H1 (cell line): ENCODE data around the gene SRSF2. TPM values are rescaled to one million over a fixed set of nuclear protein-coding genes. Genes with fewer than 3 reads are reported as not detected.

Experiments used
- CTCF ChIA-PET: fragments of 300-600 bp; sonication (Branson Sonifier 250); formaldehyde crosslinking; loops from one replicate; lab custom pipeline; 2021; ENCODE audit not compliant: partially characterized antibody; lab: Charles Lee
- POLR2A ChIA-PET: fragments of 300-600 bp; sonication (Branson Sonifier 250); formaldehyde crosslinking; loops from one replicate; lab custom pipeline; 2021; ENCODE audit warnings: inconsistent platforms; ENCODE audit not compliant: partially characterized antibody; lab: Charles Lee
- DNase-seq, 2 experiments: peaks; one replicate each; pipeline versions ENCODE4 v3.0.0 to v3.0.0-alpha.2; 2010 to 2022; ENCODE audit warnings: low spot score in 2 of 2, low read depth in 1 of 2, mixed read lengths in 1 of 2
- FAIRE-seq: peaks from 2 replicates; lab custom pipeline; 2011; peaks lifted over from hg19 to GRCh38; lab: Jason Lieb, UNC
- H2AFZ ChIP-seq: 2 replicates; pipeline ENCODE4 v1.8.1; 2012; ENCODE audit warnings: low read length, inconsistent platforms
- H2AK5ac ChIP-seq: 2 replicates; pipeline ENCODE4 v1.6.1; 2013; ENCODE audit warnings: low read depth, low read length
- H2BK120ac ChIP-seq: replicated peaks from 2 replicates; pipeline ENCODE3; 2013; ENCODE audit warnings: low read depth, low read length, inconsistent platforms
- H2BK12ac ChIP-seq: 2 replicates; pipeline ENCODE4 v1.6.1; 2013; ENCODE audit warnings: low read depth, low read length
- H2BK15ac ChIP-seq: 2 replicates; pipeline ENCODE4 v1.6.1; 2013; ENCODE audit warnings: low read length
- H2BK20ac ChIP-seq: 2 replicates; pipeline ENCODE4 v1.6.1; 2013; ENCODE audit warnings: low read length
- H2BK5ac ChIP-seq: 2 replicates; pipeline ENCODE4 v1.6.1; 2013; ENCODE audit warnings: low read depth, low read length
- H3K14ac ChIP-seq: 2 replicates; pipeline ENCODE4 v1.6.1; 2013; ENCODE audit warnings: inconsistent platforms; ENCODE audit not compliant: insufficient read length
- H3K18ac ChIP-seq: 2 replicates; pipeline ENCODE4 v1.6.1; 2013; ENCODE audit warnings: low read length; ENCODE audit errors: extremely low read depth
- H3K23ac ChIP-seq: 2 replicates; pipeline ENCODE4 v1.6.1; 2013; ENCODE audit warnings: inconsistent platforms; ENCODE audit not compliant: insufficient read length
- H3K23me2 ChIP-seq: 2 replicates; pipeline ENCODE4 v1.6.1; 2013; ENCODE audit warnings: low read depth, low read length
- H3K27ac ChIP-seq: 2 replicates; pipeline ENCODE4 v1.6.1; 2011; ENCODE audit warnings: low read depth, low read length, inconsistent platforms
- H3K27me3 ChIP-seq, 4 experiments: replicated peaks in 1 of 4; 1 replicate in 1 of 4; 2 replicates in 3 of 4; pipeline versions ENCODE4 v1.6.1 to v1.8.1; 2011 to 2013; ENCODE audit warnings: low read length in 3 of 4, mild to moderate bottlenecking in 3 of 4, inconsistent platforms in 2 of 4, mixed read lengths in 2 of 4, moderate library complexity in 1 of 4; ENCODE audit not compliant: control insufficient read depth in 3 of 4, insufficient read depth in 3 of 4; ENCODE audit errors: extremely low read depth in 1 of 4
- H3K36me3 ChIP-seq, 4 experiments: 2 replicates each; pipeline versions ENCODE4 v1.6.1 to v1.8.1; 2011 to 2013; ENCODE audit warnings: mild to moderate bottlenecking in 4 of 4, low read length in 3 of 4, moderate library complexity in 2 of 4, control low read depth in 1 of 4, inconsistent platforms in 1 of 4; ENCODE audit not compliant: insufficient read depth in 4 of 4, control insufficient read depth in 2 of 4
- H3K4ac ChIP-seq: replicated peaks from 2 replicates; pipeline ENCODE3; 2013; ENCODE audit warnings: low read length, low read depth, mixed read lengths, inconsistent platforms; ENCODE audit not compliant: insufficient read length
- H3K4me1 ChIP-seq, 4 experiments: replicated peaks in 1 of 4; 1 replicate in 1 of 4; 2 replicates in 3 of 4; pipeline versions ENCODE4 v1.6.1 to v1.8.1; 2011 to 2013; ENCODE audit warnings: low read length in 3 of 4, inconsistent platforms in 2 of 4, mixed read lengths in 1 of 4; ENCODE audit not compliant: insufficient read depth in 4 of 4, control insufficient read depth in 3 of 4
- H3K4me2 ChIP-seq, 2 experiments: 2 replicates each; pipeline versions ENCODE4 v1.6.1 to v1.8.1; 2011 to 2013; ENCODE audit warnings: low read depth in 2 of 2, low read length in 2 of 2, control low read depth in 1 of 2, inconsistent platforms in 1 of 2, mild to moderate bottlenecking in 1 of 2; ENCODE audit not compliant: insufficient read depth in 1 of 2
- H3K4me3 ChIP-seq, 4 experiments: fragments of 200-600, 300-600 bp in 1 of 4; sonication (generic), shearing (Covaris generic), sonication (Bioruptor Twin) in 1 of 4; 2 replicates each; pipeline versions ENCODE4 v1.5.1 to v1.8.1; 2011 to 2016; ENCODE audit warnings: low read length in 4 of 4, low read depth in 3 of 4, control low read depth in 2 of 4, inconsistent platforms in 2 of 4, mild to moderate bottlenecking in 2 of 4, mixed read lengths in 1 of 4, moderate library complexity in 1 of 4; ENCODE audit not compliant: insufficient read depth in 2 of 4; ENCODE audit errors: extremely low read depth in 1 of 4
- H3K56ac ChIP-seq: replicated peaks from 2 replicates; pipeline ENCODE3; 2013; ENCODE audit warnings: low read depth, mild to moderate bottlenecking, mixed read lengths, low read length, inconsistent platforms; ENCODE audit not compliant: insufficient read length
- H3K79me1 ChIP-seq: 2 replicates; pipeline ENCODE4 v1.6.1; 2013; ENCODE audit warnings: low read depth, low read length, control low read depth
- H3K79me2 ChIP-seq, 2 experiments: 2 replicates each; pipeline versions ENCODE4 v1.6.1 to v1.8.1; 2012 to 2013; ENCODE audit warnings: low read length in 2 of 2, mild to moderate bottlenecking in 2 of 2, inconsistent platforms in 1 of 2; ENCODE audit not compliant: insufficient read depth in 2 of 2, control insufficient read depth in 1 of 2
- H3K9ac ChIP-seq, 4 experiments: replicated peaks in 1 of 4; 1 replicate in 1 of 4; 2 replicates in 3 of 4; pipeline versions ENCODE4 v1.6.1 to v1.8.1; 2011 to 2013; ENCODE audit warnings: low read depth in 3 of 4, low read length in 3 of 4, control low read depth in 2 of 4, mild to moderate bottlenecking in 2 of 4, moderate library complexity in 2 of 4, inconsistent platforms in 1 of 4; ENCODE audit errors: extremely low read depth in 1 of 4
- H3K9me3 ChIP-seq, 2 experiments: 2 replicates each; pipeline versions ENCODE4 v1.6.1 to v1.8.1; 2012 to 2013; ENCODE audit warnings: mild to moderate bottlenecking in 2 of 2, moderate library complexity in 2 of 2, control low read depth in 1 of 2, inconsistent platforms in 1 of 2, low read depth in 1 of 2, low read length in 1 of 2, mixed read lengths in 1 of 2; ENCODE audit not compliant: insufficient read depth in 2 of 2
- H4K20me1 ChIP-seq, 2 experiments: replicated peaks in 1 of 2; 2 replicates each; pipeline versions ENCODE3 to v1.8.1; 2011 to 2013; ENCODE audit warnings: inconsistent platforms in 2 of 2, low read length in 2 of 2, mild to moderate bottlenecking in 1 of 2; ENCODE audit not compliant: insufficient read depth in 2 of 2, control insufficient read depth in 1 of 2
- H4K5ac ChIP-seq: 2 replicates; pipeline ENCODE4 v1.6.1; 2013; ENCODE audit warnings: low read length, low read depth, mixed read lengths, inconsistent platforms; ENCODE audit not compliant: insufficient read length
- H4K8ac ChIP-seq: 2 replicates; pipeline ENCODE4 v1.8.0; 2013; ENCODE audit warnings: mild to moderate bottlenecking, moderate library complexity, low read length, inconsistent platforms; ENCODE audit not compliant: insufficient read depth; ENCODE audit errors: extremely low read depth
- H4K91ac ChIP-seq: replicated peaks from 2 replicates; pipeline ENCODE3; 2013; ENCODE audit warnings: low read length, mixed read lengths, inconsistent platforms; ENCODE audit not compliant: insufficient read length
- CBX5 ChIP-seq: fragments of 300-800, 300-1000 bp; sonication (generic); IDR thresholded peaks from 2 replicates; pipeline ENCODE4 v1.7.1; 2016; ENCODE audit warnings: antibody characterized with exemption, low read length, low read depth
- CREB1 ChIP-seq: IDR thresholded peaks from 2 replicates; pipeline ENCODE4 v1.6.1; 2012; ENCODE audit warnings: inconsistent platforms
- HDAC6 ChIP-seq: IDR thresholded peaks from one replicate; pipeline ENCODE4 v1.7.1; 2012; ENCODE audit warnings: low read depth, mild to moderate bottlenecking, inconsistent platforms, low read length, moderate library complexity
- RAD21 ChIP-seq, 2 experiments: IDR thresholded peaks in 1 of 2; conservative IDR thresholded peaks in 1 of 2; 2 replicates each; pipeline ENCODE4 v1.6.1; 2011; ENCODE audit warnings: low read depth in 2 of 2, low read length in 2 of 2, improper control_type of control experiment in 1 of 2, inconsistent platforms in 1 of 2, mild to moderate bottlenecking in 1 of 2, moderate library complexity in 1 of 2
- RXRA ChIP-seq: IDR thresholded peaks from 2 replicates; pipeline ENCODE4 v1.6.1; 2011; ENCODE audit warnings: low read depth, mild to moderate bottlenecking, low read length, moderate library complexity; ENCODE audit not compliant: insufficient read depth
- SIN3A ChIP-seq, 2 experiments: IDR thresholded peaks in 1 of 2; conservative IDR thresholded peaks in 1 of 2; 2 replicates each; pipeline ENCODE4 v1.6.1; 2011 to 2012; ENCODE audit warnings: low read length in 2 of 2, improper control_type of control experiment in 1 of 2, low read depth in 1 of 2, mild to moderate bottlenecking in 1 of 2
- WGBS, 2 experiments: shearing (Covaris generic) in 1 of 2; methylation state at CpG; one replicate each; pipeline versions ENCODE4 v1.1.6 to v1.1.7; 2013 to 2015; ENCODE audit warnings: low lambda C conversion rate in 2 of 2, mixed read lengths in 2 of 2, inconsistent platforms in 1 of 2, low coverage in 1 of 2, missing lambda C conversion rate in 1 of 2; ENCODE audit not compliant: insufficient replicate concordance in 2 of 2, insufficient coverage in 1 of 2, insufficient read length in 1 of 2; ENCODE audit errors: extremely low coverage in 1 of 2, missing lambda C conversion rate in 1 of 2; 5-methylcytosine and 5-hydroxymethylcytosine counted together
- long read RNA-seq, 2 experiments: library from RNA in 1 of 2; library from capped mRNA in 1 of 2; stranded (forward); transcript quantifications; one replicate each; pipeline ENCODE4 v2.0.0, GENCODE V29; 2021; ENCODE audit warnings: inconsistent platforms in 1 of 2
- polyA minus RNA-seq, 3 experiments: library from RNA; depleted of rRNA, polyadenylated mRNA; stranded (reverse); fragments of >200 nt; gene quantifications; 1 replicate in 2 of 3; 2 replicates in 1 of 3; pipeline ENCODE4 v1.2.3, GENCODE V29; 2011
- polyA plus RNA-seq, 7 experiments: library from polyadenylated mRNA; depleted of rRNA in 3 of 7; stranded (reverse) in 5 of 7; unstranded in 2 of 7; fragments of >200 nt in 5 of 7; fragments of 200-250 nt in 2 of 7; gene quantifications; 1 replicate in 5 of 7; 2 replicates in 1 of 7; 4 replicates in 1 of 7; pipeline versions ENCODE4 v1.2.1 to v1.2.3, GENCODE V29; 2011 to 2013; ENCODE audit warnings: missing spikeins in 2 of 7, mixed read lengths in 2 of 7
- total RNA-seq: library from RNA; stranded (reverse); fragmentation: NEBNext Ultra II Directional; extraction: Animal tissue kit (Norgen Biotek cat#: 25700); gene quantifications from 2 replicates; pipeline ENCODE4 v1.2.1, GENCODE V29; 2021

SRSF2 gene, protein sequence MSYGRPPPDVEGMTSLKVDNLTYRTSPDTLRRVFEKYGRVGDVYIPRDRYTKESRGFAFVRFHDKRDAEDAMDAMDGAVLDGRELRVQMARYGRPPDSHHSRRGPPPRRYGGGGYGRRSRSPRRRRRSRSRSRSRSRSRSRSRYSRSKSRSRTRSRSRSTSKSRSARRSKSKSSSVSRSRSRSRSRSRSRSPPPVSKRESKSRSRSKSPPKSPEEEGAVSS
- total RNA-seq (397 and 413 TPM in 2 replicates), polyA plus RNA-seq (2011; rRNA removed) (401 and 479 TPM in 2 replicates), polyA minus RNA-seq (2011; rRNA and poly(A)+ RNA removed) (111 TPM in 2 replicates)
- polyA plus RNA-seq (2011; cell fraction: cytosol; rRNA removed) = 476 TPM
- 766 TPM for polyA plus RNA-seq (2011; cell fraction: nucleus; rRNA removed)
- 293 to 353 TPM (median 324 TPM) in 4 replicates for polyA plus RNA-seq (2012, experiment 1 of 2)
- 136 TPM for polyA plus RNA-seq (2012, experiment 2 of 2)
- 351 TPM for polyA plus RNA-seq (2013, experiment 1 of 2)
- 323 TPM for polyA plus RNA-seq (2013, experiment 2 of 2)
- polyA minus RNA-seq (2011; cell fraction: cytosol; rRNA and poly(A)+ RNA removed) = 337 TPM
- polyA minus RNA-seq (2011; cell fraction: nucleus; rRNA and poly(A)+ RNA removed) = 830 TPM
- long read RNA-seq, experiment 1, transcript SRSF2-203 (2 exons, 2,885 nt) = minor isoform, 14 of 573 reads
- long read RNA-seq, experiment 1, transcript SRSF2-202 (3 exons, 1,927 nt) = major isoform, 327 of 573 reads
- long read RNA-seq, experiment 1, partial matches to known transcripts = 141 of 573 reads
- long read RNA-seq, experiment 1, other reads (novel, unspliced or antisense) = 84 of 573 reads
- long read RNA-seq, experiment 2, partial matches to known transcripts = 6 of 19 reads
- long read RNA-seq, experiment 2, other reads (novel, unspliced or antisense) = 9 of 19 reads

DNA sequence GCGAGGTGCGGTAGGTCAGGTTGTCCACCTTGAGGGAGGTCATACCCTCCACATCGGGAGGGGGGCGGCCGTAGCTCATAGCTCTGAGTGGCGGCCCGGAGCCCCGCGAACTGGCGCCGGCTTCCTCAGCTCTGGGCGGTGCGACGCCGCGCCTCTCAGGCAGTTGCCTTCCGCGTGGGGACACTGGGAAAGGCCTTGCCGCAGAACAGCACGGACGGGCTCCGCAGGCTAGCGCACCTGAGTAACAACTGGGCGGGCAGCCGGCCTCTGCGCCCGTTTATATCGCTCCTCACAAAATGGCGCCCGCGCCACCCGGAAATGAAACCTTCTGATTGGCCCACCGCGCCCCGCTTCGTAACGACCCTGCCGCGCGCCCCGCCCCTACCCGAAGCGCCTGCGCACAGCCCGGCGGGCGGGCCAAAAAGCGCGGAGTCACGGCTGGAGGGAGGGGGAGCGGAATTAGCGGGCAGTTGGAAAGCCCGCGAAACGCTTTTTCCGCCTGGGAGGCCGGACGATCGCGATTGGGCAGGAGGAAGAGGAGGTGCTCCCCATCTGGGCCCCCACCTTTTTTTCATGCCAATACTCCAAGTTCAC lies at the start of gene SRSF2:
Gene SRSF2 (minus strand): TSS at position 250 of the 594 bp plus-strand sequence. CDS start 171 bp downstream, at position 79.
- Histone ChIP-seq H3K4me2 (peak within 1 kb of the TSS; percentile 88 to 95), H4K5ac (peak within 1 kb of the TSS; percentile 98), H3K14ac (peak within 1 kb of the TSS; percentile 90), H3K4ac (peak within 1 kb of the TSS; percentile 100), H2BK5ac (peak within 1 kb of the TSS; percentile 100), H4K91ac (peak within 1 kb of the TSS; percentile 99), H4K20me1 (peaks cover 14 to 17% of the 10 kb centered on the region in 2 experiments), H3K27me3 (no peaks in the 10 kb centered on the region), H2BK12ac (peak within 1 kb of the TSS; percentile 85), H3K23ac (no peak within 1 kb of the TSS), H2BK15ac (peak within 1 kb of the TSS; percentile 5; the same call in 1 of the 2 replicates), H3K23me2 (peaks cover 9% of the 10 kb centered on the region; the same call in 1 of the 2 replicates), H3K27ac (peak within 1 kb of the TSS; percentile 100), H3K56ac (peak within 1 kb of the TSS; percentile 99), H3K4me3 (peak within 1 kb of the TSS; percentile 88 to 100 (median 98)), H3K79me1 (no peaks in the 10 kb centered on the region), H2BK20ac (no peak within 1 kb of the TSS), H3K79me2 (peaks cover 16 to 62% of the 10 kb centered on the region in 2 experiments), H2AK5ac (peak within 1 kb of the TSS; percentile 100), H4K8ac (peak within 1 kb of the TSS; percentile 99), H3K36me3 (peaks cover 15 to 41% (median 34%) of the 10 kb centered on the region in 4 experiments), H3K9me3 (no peaks in the 10 kb centered on the region), H3K4me1 (peaks cover 3 to 12% (median 7%) of the 10 kb centered on the region in 4 experiments; a peak in 6 of 7 replicates), H2AFZ (peak within 1 kb of the TSS; percentile 84; the same call in 1 of the 2 replicates), H3K18ac (peak within 1 kb of the TSS; percentile 99), H2BK120ac (peak within 1 kb of the TSS; percentile 21), H3K9ac (peak within 1 kb of the TSS; percentile 99 to 100 (median 100))
- peak; percentile 95 to 98 for DNase-seq
- ChIA-PET CTCF (interaction anchor here (1.6 kb wide), 1 partner anchor 203 kb away, joined by 3 read pairs; no protein-coding TSS in a partner anchor), POLR2A (interaction anchor here (0.6 to 9.2 kb wide), 30 partner anchors 9 to 577 kb away, joined by 3 to 181 read pairs (median 4); partner anchors contain the start of genes JMJD6, METTL23, MXRA7 and ST6GALNAC2)
- FAIRE-seq = no peak
- WGBS, 2 experiments = 1% methylated on average over 48 of the region's 60 CpGs; no CpG with 5 or more reads in 1 of the 2 experiments
- TF ChIP-seq RXRA = no peak
- TF ChIP-seq CBX5 = no peak
- TF ChIP-seq CREB1 = peak; percentile 38
- peak; percentile 45 for TF ChIP-seq HDAC6
- TF ChIP-seq SIN3A (conservative IDR thresholded peaks at IDR 0.05 in 1 of 2, IDR thresholded peaks at IDR 0.05 in 1 of 2; ENCODE audit: low read depth in 1 of 2, low read length in 2 of 2) = 0 out of 4 replicates have a peak, but pooled peaks of 1 of the 2 experiments have one; percentile 24
- no peak for TF ChIP-seq RAD21 (IDR thresholded peaks at IDR 0.05 in 1 of 2, conservative IDR thresholded peaks at IDR 0.05 in 1 of 2; ENCODE audit: low read depth in 2 of 2, low read length in 2 of 2)
